ENCODE results near the gene GFRA4.

GFRA4 gene

DNA sequence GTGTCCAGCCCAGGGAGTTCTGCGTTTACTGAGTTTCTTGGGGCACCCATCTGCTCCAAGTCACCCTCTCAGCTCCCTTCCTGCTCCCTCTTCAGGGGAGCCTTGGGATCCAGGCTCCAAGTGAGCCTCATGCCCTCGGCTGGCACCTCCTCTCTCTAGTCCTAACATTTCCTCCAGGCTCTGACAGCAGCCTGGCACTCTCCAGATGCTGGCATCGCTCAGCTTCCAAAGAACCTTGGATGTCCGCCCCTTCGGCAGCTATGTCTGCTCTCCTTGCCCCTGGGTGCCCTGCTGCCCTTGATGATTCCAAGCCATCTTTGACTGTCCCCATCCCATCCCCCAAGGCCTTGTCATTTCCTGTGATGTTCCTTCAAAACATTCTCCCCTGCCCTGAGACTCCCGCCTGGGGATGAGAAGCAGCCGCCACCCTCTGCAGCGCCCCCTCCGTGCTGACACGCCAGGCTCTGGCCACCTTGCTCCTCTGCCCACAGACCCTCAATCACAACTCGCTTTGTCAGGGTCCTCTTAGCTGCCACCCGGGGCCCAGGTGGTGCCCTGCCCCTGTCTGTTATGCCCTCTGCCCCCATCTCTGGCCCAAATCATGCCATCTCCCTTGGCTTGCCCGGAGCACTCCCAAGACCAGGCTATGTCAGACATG, 6.6 kb upstream of the GFRA4 start:
- POLR2A ChIA-PET, result no interaction called here
- TF ChIP-seq, protein P1, sequence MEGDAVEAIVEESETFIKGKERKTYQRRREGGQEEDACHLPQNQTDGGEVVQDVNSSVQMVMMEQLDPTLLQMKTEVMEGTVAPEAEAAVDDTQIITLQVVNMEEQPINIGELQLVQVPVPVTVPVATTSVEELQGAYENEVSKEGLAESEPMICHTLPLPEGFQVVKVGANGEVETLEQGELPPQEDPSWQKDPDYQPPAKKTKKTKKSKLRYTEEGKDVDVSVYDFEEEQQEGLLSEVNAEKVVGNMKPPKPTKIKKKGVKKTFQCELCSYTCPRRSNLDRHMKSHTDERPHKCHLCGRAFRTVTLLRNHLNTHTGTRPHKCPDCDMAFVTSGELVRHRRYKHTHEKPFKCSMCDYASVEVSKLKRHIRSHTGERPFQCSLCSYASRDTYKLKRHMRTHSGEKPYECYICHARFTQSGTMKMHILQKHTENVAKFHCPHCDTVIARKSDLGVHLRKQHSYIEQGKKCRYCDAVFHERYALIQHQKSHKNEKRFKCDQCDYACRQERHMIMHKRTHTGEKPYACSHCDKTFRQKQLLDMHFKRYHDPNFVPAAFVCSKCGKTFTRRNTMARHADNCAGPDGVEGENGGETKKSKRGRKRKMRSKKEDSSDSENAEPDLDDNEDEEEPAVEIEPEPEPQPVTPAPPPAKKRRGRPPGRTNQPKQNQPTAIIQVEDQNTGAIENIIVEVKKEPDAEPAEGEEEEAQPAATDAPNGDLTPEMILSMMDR (IDR thresholded peaks at IDR 0.05; ENCODE audit: control extremely low read depth, extremely low read depth, low read depth, missing control alignments), result no peak
- CTCF ChIA-PET, result interaction anchor here (2.1 to 4.9 kb wide), 2 partner anchors 11 to 41 kb away, joined by 7 to 19 read pairs; no protein-coding TSS in a partner anchor
- DNase-seq (ENCODE audit: extremely low spot score), result no peak

DNA sequence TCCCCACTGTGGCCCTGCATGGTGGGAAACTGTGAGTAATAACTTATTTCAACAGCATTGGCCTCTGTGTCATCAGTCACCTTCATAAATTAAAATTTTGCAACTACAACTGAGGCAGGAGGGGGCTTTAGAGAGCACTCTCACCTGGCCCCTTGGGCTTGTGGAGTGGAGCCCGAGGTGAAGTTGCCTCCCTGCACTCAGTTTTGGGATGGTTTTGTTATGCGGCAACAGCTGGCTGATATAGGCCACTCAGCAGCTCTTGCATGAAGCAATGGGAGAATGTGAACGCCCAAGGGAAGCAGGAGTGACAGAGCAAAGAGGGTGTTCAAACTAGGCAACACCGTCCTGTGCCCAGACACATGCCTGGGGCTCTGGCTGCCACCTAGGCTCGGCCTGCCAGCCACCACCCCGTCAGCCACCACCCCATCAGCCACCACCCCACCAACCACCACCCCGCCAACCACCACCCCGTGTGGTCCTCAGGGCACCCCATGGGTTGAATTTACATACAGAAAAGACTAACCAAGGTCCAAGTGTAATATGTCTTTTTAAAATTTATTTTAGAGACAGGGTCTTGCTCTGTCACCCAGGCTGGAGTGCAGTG, 4.3 kb upstream of the GFRA4 start:
- TF ChIP-seq, protein P1 (IDR thresholded peaks at IDR 0.05; ENCODE audit: control extremely low read depth, extremely low read depth, low read depth, missing control alignments), result no peak
- DNase-seq (ENCODE audit: extremely low spot score), result no peak
- ChIA-PET POLR2A (no interaction called here), CTCF (interaction anchor here (1.0 to 4.9 kb wide), 5 partner anchors 8 to 43 kb away, joined by 3 to 19 read pairs (median 7); no protein-coding TSS in a partner anchor)

DNA sequence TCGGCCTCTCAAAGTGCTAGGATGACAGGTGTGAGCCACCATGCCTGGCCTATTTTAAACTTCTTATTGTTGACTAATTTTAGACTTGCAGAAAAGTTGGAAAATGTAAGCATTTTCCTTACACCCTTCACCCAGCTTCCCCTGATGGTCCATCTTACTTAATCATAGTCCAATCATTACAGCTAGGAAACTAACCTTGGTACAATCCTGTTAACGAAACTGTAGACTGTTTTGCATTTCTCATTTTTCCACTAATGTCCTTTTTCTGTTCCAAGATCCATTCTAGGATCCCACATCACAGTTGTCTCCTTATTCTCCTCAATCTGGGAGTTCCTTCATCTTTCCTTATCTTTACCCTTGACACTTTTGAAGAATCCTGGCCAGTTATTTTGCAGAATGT, 659 bp upstream of the GFRA4 start:
- TF ChIP-seq, protein P1 (IDR thresholded peaks at IDR 0.05; ENCODE audit: control extremely low read depth, extremely low read depth, low read depth, missing control alignments), result no peak
- DNase-seq (ENCODE audit: extremely low spot score), result no peak
- CTCF ChIA-PET, result interaction anchor here (0.9 to 2.2 kb wide), 2 partner anchors 11 to 12 kb away, joined by 3 to 5 read pairs; no protein-coding TSS in a partner anchor
- POLR2A ChIA-PET, result no interaction called here

DNA sequence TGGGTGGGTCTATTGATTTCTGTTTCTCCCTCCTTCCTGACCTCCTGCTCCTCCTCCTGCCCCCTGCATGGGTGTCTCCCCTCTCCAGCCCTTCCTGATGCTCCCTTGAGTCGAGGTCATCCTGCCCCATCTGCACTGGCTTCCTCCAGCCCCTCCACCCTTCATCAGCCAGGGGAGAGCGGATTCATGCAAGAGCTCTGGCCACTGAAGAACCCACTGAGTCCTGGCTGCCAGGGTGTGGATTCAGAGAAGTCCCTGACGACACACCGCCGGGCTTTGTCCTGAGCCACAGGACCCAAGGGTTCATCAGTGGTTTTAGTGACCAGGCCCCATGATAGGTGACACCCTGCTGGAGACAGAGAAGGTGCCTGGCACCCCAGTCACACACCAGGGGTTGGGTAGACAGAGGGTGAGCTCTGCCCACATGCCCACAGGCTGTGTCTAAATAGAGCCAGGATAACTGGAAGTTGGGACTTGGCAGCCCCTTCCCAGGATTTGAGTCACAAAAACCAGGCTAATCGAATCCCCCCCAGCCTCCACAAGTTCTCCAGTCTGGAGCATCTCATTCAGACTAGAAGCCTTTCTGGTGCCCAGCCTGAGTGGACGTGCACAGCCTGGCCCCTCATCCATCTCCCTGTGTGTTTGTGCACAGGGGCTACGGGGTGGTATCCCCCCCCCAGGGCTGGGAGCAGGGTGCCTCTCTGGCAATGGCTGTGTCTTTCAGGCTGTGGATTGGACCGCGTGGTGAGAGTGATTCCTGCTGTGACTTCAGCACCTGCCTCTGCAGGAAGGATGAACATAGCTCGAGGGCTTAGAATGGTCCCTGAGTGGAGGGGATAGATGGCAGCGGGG, 1.2 kb downstream of the GFRA4 start:
- ChIA-PET POLR2A (no interaction called here), CTCF (interaction anchor here (1.2 kb wide), 1 partner anchor 15 kb away, joined by 3 read pairs; no protein-coding TSS in a partner anchor)
- TF ChIP-seq, protein P1 (IDR thresholded peaks at IDR 0.05; ENCODE audit: control extremely low read depth, extremely low read depth, low read depth, missing control alignments), result no peak
- DNase-seq (ENCODE audit: extremely low spot score), result no peak

DNA sequence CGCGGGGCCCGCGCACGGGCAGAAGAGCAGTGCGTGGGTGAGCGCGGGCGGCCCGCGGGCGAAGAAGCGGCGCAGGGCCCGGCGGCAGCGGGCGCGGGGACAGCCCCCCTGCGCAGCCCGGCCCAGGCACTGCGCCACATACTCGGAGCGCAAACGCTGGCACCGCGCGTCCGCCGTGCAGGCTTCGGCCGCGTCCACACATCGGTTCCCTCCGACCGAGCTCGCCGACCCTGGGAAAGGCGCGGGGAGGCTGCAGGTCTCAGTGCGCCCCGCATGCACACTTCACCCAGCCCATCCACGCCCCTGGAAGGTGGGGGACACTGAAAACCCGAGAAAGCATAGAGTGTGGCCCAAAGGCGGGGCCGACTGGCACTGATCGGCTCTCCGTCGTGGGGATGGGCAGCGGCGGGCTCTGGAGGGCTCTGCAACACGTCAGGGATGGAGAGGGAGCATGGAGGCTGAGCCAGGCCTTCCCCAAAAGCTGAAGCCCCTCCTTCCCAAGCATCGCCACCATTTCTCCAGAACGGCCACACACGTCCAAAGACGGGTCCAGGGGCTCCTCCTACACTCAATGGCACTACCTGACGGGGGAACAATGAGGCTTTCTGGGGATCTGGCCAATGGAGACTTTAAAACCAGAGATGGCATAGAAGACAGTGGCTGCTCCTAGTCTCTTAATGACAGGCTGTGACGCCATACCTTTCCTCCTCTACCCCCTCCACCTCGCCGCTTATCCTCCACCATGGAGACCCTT, 2.0 kb downstream of the GFRA4 start:
- CTCF ChIA-PET, result no interaction called here
- TF ChIP-seq, protein P1 (IDR thresholded peaks at IDR 0.05; ENCODE audit: control extremely low read depth, extremely low read depth, low read depth, missing control alignments), result no peak
- no peak for DNase-seq (ENCODE audit: extremely low spot score)
- POLR2A ChIA-PET, result no interaction called here

Measured in GM10248 (cell line).